T-helper 22 cell (primary cell): ENCODE data around the gene CSRNP3.
"Not testable (repeated sequence)": the region's sequence is repeated elsewhere in the genome, so short reads cannot be mapped to it uniquely, and the experiment has no call there.

ENCODE experiments used
- DNase-seq: peaks from one replicate; pipeline ENCODE4 v3.0.0-alpha.2; 2020; ENCODE audit warnings: low read depth

Gene CSRNP3

DNA sequence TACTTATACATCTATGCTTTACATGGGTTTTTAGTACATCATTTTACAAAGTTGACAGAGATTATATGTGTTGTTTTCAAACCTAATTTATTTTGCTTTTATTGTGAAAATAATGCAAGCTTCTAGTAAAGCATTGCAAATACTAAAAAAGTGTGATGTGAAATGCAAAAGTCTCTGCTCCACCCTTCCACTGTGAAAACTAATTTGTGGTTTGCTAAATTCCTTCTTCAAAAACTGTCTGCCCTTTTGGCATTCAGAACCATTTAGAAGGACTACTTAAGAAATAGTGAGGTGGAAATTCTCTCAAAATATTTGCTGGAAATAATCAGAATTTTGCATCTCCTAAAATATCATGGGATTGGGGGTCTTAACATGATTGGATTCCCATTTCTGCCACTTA lies 78.4 kb downstream of the CSRNP3 start:
- no peak for DNase-seq

DNA sequence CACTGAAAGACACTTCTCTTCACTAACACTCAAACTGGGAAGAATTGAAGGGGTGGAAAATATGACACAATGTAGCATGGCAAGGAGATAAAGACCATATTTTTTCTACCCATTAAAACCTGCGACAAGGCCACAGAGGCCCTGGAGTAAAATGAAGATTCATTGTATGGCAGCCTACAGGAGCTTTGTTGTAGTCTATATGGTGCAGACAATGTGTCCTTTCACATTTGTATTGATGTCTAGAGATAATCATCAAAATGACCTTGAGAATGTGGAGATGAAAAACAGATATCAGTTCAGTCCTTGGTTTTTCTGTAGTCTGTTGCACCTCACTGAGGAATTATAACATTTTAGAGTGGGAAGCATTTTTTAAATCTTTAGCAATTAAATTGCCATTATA lies 80.1 kb downstream of the CSRNP3 start:
- DNase-seq, result no peak

DNA sequence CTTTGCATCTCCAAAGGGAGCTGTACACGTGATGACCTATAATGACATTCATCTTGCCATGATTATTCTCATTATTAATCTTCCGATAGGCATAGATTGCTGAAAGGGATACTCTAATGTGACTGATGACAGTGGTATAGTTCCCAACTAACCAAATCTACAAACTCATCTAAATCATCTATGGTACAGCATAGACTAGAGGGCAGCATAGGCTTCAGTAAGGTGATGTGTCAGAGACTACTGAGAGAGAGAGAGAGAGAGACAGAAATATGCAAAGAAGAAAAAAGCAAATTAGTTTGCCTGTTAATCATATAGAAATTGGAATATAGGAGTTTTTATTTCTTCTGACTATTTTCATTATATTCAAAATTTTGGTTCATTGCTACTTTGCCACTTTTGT lies 89.3 kb downstream of the CSRNP3 start:
- no peak for DNase-seq

DNA sequence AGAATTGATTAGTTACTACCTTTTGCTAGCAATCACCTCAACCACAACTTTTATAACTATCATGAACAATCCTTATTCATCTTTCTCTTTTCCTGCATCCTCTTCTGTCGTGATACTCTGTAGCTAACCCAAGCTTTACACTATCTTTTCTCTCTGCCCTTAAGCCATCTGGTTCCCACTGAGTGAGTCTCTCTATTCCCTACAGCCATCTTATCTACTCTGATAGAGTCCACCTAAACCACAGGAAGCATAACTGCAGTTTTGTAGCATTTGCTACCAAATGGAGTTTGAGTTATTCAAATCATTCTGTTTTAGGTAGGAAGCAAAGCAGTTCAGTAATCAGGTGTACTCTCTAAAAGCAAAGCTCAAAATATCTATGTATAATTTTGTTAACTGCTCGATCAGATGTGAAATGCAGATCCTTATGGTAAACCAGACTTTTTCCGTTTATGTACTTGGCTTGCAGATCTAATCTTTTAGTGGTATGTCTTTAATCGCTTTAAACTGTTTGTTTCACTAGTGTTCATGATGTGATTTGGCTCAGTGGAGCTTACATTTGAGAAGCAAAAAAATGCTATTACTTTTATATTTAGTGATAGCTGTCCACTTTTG lies 91.0 kb downstream of the CSRNP3 start:
- no peak for DNase-seq

DNA sequence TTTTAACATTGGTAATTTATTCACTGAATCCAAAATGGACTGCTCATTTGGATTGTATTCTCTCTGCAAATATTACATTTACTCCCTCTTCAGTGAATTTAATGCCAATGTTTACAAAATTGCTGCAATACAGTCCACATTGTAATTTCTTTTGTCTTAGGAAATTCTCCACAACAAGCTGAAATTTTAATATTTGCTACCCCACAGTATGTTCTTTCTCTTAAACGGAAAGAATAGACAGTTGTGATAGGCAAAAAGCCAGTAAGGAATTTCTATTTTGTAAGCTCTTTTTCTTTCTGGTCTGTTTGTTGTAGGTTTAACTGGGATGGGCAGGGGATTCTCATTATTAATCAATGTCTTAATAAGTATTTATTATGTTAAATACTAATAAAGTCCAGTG lies 92.0 kb downstream of the CSRNP3 start:
- no peak for DNase-seq

DNA sequence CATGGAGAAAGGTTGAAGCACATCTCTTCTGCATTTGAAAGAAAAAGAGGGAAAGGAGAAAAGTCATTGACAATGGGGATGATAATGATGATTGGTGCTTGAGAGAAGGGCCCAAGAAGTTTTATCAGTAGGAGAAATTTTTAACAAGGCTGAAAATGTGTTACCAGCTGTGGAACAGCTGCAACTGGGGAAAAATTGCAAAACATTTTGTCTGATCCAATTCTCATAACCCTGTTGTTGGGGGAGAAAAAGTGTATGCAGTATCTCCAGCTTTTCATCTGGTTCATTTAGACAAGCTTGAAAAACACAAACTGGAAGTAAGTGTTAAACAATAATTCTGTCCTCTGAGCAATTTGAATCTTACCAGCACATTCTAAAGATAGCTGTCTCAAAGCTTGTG lies 92.7 kb downstream of the CSRNP3 start:
- DNase-seq, result no peak

DNA sequence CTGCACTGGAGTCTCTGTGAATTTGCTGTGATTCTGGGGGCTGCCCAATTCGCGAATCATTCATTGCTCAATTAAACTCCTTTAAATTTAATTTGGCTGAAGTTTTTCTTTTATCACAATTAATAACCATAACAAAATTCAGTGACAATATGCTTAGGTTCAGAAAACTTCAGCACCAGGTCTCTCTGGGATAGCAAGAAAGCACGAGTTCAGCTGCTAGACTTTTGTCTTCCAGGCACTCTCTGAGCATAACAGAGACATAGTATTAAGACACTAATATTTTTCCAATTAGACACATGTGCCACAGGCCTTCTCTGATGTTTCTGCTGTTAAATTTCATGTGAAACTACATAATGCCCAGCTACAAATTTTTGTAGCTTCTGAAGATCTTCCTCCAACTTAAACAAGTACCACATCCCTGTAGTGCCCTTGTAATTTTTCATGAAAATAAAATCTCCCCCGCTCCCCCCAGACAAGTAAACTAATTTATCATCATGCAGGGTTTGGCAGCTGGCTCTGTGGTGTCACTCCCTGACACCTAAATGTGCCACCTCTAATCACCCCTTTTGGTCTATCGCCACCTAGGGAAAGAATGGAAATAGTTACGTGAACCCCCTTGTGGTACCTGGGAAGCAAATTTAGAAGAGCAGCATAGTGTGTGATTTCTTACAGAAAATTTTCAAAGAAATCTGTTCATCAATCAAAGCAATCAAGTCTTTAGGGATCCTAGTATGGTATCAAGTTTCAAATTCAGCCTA lies 94.1 kb downstream of the CSRNP3 start:
- DNase-seq, result no peak

DNA sequence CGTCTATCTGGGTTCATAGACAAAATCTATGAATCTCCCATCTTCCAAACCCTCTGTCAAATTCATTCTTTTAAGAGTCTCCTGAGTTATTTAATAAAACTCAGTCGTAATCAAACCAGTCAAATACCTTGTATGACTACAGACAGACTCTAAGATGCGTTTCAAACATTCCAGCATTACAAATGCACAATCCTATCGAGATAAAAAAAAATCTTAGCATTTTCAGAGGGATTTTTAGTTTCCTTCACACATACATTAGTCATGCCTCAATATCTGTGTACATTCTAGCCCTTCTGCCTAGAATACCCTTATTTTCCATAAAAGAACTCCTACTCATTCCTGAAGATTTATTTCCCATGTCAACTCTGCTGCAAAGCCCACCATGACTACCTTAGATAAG lies 96.5 kb downstream of the CSRNP3 start:
- no peak for DNase-seq

DNA sequence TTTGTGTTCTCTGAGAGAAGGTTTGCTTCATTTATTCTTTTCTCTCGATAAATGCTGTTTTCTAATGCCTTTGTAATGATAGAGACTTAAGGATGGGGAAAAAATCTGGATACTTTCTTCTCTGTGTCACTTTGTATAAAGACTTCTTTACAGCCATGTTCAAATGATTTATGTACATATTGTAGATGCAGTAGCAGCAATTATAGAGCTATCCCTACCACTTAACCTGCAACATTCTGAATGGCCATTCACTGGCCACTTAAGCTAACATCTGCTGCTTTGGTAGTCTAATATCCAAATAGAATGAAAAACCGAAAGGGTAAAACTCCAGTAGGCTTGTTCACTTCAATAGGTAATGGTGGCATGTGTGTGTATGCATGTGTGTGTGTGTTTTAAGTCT lies 97.8 kb downstream of the CSRNP3 start:
- DNase-seq, result no peak

DNA sequence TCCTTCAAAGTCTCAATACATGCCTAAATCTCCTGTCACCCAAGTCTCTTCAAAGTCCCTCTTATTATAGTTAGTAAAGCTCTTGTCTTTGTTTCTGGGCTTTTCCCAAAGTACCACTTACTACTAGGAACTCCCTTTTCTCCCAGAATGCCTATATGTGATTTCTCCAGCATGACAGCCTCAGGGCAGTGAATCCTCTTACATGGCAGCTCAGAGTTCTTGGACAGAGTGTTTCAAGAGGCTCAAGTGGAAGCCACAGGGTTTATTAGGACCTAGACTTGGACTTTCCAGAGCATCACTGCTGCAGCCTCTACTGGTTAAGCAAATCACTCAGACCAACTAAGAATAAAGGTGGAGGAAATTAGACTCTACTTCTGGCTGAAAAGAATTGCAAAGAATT lies 98.9 kb downstream of the CSRNP3 start:
- DNase-seq, result no peak

DNA sequence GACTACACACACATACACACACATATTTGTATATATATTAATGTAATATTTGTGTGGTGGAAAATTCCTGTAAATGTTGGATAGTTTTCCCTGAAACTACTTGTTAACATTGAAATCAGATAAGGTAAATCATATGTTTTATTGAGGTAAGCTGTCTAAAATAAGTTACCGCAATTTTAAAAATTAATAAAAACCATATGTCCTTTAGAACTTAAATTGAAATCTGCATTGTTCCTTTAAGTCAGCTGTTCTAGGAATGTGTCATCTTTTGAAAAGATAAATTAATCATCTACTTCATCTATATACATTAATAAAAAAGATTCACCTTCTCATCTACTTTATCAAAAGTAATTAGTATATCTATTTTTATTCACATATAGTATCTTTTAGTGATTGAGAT lies 102.0 kb downstream of the CSRNP3 start:
- DNase-seq, result no peak

DNA sequence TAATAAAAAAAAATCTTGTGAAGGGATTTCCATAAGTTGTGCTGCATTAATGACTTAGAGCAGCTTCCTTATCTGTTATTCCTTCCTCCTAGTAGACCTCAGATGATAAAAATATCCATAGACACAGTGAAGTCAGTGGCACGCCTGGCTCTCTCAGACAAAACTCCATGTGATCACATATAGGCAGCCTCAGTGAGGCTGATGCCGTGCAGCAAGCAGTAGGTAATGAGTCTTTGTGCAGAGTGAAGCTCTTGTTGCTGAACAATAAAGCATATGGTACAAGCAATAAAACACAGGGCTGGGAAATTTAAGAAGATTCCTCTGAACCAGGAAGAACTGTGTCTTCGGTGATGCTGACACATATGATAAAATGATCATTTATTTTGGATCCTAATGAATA lies 102.7 kb downstream of the CSRNP3 start:
- no peak for DNase-seq

DNA sequence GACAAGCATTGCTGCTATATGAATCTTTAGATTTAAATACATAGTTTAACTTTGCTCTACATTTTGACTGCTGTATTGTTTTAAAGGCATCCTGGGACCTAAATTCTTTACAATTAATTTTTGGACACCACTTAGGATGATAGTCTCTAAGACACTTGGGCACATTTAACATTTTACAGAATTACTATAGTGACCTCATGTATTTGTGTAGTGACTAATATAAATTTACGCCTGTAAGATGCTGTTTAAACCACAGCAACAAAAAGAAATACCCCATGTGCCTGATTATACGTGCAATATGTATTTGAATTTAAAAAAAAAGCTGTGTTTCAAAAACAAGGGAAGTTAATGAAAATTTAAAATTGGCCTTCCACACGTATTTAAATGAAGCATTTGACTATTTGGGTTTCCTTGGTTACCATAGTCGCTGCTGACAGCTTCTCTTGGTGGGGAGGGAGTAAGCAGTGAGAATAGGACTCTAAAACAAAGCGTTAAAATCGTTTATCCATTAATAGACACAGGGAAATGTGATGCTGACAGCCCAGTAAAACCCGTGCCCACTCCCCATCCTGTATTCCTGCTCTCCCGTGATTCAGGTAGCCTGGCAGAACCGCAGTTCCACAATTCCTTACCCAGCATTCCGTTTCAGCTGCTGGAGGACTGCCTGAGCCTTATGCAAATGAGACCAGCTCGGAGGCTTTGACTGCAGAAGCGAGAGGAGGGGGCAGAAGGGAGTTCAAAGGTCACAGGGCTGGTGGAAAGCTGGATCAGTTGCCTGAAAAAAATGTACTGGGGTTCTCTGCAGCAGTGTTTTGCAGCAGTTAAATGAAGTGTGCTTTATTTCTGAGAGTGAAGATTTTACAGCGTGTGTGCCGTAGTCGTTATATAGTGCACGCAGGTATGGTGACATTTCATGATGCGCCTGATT lies 104.3 kb downstream of the CSRNP3 start:
- DNase-seq, result no peak

DNA sequence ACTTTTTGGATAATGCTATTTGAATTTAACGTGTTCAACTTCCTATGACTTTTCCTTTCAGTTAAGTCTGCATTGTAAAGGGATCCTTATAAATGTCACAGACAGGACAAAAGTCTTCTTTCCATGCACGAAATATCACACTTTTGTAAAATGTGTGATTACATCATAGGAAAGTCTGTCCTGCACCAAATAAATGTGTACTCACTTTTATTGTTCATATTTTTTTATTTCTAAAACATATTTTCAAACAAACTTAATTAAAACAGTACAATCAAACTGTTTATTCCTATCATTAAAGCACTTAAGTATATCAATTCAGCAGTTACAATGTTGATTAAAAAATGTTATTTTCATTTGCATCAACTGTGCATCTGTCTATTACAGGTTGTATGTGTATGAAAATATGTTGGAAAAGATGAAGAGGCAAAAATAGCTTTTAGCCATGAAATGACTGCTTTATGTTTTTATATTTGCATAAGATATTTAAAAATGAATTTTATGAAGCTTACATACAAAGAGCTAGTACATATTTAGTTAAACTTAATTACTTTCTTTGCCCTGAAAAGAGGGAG lies 105.6 kb downstream of the CSRNP3 start:
- no peak for DNase-seq

DNA sequence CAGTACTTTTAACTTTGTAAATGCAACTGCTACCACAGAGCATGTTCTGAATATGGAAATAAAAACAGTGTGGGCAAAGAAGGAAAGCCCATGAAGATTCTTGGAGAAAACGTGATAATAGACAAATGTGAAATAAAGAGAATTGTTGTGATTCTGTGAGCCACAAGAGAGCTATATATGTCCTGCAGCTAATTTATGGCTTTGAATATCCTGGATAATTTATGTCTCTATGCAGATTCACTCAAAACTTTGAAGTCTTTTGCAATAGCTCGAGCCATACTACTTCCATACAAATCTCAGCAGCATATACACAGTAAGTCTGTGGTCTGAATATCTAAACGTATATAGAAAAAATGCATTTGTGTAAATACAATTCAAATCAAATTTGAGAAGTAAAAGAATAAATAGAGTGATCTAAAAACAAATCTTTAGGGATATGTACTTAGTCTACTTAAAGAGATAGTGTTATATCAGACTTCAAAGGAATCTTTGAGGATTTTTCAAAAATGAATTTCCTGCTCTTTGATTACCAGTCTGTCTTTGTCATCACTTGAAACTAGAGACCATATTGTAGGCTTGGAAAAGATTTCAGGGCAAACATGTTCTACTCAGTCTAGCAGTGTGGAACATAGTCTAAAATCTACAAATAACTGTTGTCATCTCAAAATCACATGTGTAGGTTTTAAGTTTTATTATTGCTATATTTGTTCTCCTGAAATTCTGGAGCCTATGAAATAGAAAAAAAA lies 107.1 kb downstream of the CSRNP3 start:
- no peak for DNase-seq

DNA sequence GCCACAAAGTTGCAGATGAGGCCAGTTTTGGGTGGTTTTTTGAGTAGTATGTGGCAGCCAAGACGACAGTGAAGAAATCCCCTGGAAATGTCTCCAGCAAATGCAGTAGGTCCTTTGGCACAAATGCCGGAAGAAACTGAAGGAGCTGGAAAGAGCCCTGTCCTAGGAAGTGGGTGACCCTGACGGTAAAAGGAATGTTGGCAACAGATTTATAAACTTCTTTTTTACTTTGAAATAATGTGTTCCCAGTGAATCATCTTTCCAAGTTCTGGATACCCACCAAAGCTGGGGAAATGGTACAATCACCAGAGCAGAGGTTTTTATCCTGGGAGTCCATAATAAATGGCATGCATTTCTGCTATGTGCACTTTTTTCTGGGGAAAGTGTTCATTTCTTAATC lies 112.9 kb downstream of the CSRNP3 start:
- no peak for DNase-seq

DNA sequence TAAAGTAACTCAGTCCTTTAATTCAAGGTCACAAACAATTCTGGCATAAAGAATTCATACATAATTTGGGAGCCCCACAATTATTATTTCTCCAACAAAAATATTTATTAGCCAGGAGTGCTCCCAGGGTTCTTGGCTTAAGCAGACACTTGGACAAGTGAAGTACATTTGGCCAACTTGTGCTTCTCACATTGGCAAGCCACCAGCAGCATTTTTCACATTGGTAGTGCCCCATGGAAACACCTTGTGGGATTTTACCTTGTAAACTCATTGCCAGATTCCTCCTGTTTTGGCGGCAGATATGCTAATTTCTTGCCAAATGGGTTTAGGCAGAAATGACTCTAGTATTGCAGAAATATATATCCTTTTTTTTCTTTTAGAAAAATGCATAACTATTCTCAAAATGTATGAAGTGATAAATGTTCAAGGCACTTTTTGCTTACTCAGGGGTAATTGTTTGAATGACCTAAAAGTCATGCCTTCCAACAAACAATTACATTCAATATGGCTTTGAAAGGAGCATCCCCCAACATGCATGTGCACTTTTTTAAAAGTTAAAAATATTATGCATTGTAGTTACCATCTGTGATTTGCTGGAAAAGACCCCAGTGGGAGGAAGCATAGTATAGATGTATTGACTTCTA lies 113.5 kb downstream of the CSRNP3 start:
- DNase-seq, result no peak

DNA sequence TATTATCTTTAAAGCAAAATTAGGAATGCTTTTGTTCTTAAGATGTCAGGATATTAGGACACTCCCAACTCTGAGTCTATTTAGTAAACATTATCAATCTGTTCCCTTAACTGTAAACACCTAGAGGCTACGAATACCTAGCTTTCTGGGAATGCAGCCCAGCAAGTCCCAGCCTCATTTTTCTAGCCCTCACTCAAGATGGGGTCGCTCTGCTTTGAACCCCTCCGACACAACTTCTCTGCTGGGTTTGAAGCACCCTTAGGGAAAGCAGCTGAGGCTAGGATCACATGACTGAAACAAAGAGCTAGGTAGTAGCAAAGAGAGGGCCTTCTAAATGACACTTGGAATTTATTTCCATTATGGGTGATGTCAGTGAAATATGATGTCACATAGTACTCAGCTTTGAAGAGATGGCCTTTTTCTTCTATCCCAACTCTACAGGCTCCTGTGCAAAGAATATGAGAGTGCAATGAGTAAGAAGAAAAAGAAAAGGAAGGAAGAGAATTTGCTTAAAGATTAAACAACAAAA lies 114.7 kb downstream of the CSRNP3 start:
- no peak for DNase-seq

DNA sequence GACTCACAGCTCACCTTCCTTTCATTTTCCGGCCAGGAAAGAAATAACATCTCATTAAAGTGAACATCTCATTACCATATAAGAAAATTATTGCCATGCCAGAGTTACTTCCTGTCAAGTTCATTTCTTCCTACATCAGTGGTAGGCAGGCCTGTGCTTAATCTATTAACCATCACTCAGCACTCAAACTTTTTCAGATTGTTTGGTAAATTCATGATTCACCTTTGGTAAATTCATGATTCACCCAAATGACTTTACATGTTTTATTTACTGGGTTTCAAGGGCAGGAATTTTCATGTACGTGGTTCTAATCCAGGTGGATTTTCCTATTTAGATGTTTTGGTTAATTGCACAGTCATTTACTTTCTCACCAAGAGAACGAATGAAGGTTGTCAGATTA lies 116.5 kb downstream of the CSRNP3 start:
- no peak for DNase-seq

DNA sequence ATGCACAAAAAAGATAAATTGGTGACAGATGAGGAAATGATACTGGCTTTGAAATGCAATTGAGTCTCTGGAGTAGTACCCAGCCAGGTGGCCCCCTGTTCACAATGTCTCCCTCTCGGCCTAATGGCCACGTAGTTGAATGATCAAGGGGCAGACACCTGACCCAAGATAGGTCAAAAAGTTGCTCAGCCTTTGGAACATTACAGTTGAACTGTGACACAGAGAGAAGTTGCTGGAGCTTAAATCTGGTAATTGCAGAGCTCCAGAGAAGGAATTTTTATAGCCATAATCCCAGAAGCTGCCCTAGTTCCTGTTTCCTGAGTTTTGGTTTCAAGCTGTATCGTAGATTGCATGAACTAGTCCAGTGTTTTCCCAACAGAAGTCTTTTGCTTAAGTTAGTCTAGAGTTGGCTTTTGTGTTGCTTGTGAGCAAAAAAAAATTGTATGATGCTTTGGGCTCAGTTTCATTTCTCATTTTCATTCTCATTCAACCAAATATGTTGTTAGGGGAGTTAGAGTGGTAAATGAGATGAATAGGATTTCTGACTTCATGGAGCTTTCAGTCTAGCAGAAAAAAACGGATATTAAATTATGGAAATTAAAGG lies 117.9 kb downstream of the CSRNP3 start:
- no peak for DNase-seq

DNA sequence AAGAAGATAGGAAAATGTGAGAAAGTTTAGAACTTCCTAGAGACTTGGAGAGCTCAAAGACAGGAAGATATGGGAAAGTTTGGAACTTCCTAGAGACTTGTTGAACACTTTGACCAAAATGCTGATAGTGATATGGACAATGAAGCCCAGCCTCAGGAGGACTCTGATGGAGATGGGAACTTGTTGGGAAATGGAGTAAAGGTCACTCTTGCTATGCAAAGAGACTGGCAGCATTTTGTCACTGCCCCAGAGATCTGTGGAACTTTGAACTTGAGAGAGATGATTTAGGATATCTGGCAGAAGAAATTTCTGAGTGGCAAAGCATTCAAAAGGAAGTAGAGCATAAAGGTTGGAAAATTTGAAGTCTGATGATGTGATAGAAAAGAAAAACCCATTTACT lies 121.5 kb downstream of the CSRNP3 start:
- DNase-seq, result not testable (repeated sequence)
